Activated CD8-positive, alpha-beta memory T cell treated with anti-CD3 and anti-CD28 coated beads for 36 hours (primary cell): ENCODE data around the gene RETNLB. TPM values are rescaled to one million over a fixed set of nuclear protein-coding genes. Genes with fewer than 3 reads are reported as not detected.

ENCODE experiments used
- CTCF ChIA-PET: fragments of 350-600 bp; sonication (Branson Sonifier 250); formaldehyde crosslinking; loops from one replicate; lab custom pipeline; 2021; ENCODE audit warnings: antibody characterized with exemption; lab: Charles Lee
- POLR2A ChIA-PET: fragments of 350-600 bp; sonication (Branson Sonifier 250); formaldehyde crosslinking; loops from one replicate; lab custom pipeline; 2021; ENCODE audit warnings: antibody characterized with exemption; lab: Charles Lee
- total RNA-seq, 2 experiments: library from RNA; stranded (reverse); gene quantifications; one replicate each; pipeline ENCODE4 v1.2.3, GENCODE V29; 2021

Gene RETNLB
- total RNA-seq, 2 experiments from 2014 or later, result not detected

DNA sequence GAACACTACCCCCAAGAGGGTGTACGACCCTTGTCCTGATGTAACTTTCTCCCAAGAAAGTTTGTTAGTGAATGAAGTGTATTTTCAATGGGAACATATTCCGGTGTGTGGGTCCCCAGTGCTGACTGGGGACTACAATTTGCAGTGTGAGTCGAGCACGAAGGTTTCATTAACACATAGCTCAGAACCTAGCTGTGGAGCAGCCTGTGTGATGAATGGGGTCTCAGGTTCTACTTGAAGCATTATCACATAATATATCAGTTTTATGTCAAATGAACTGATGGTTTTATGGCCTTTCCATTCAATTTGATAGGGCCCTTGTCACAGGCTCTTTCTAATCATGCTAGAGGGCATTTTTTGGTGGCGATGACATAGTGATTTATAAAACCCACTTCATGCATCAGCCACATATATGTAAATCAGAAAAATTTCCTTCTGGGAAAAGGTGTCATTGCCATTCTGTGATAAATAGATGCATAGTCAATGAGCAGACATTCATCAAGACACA is 44.1 kb downstream of the RETNLB start:
- ChIA-PET POLR2A (no interaction called here), CTCF (no interaction called here)

Other genes with a start within 250 kb of the RETNLB start
- under 1 TPM; 0.11 to 0.17 TPM for gene MYH15, start 246.8 kb downstream of the RETNLB start, total RNA-seq
- gene CIP2A, start 168.0 kb downstream of the RETNLB start, total RNA-seq, result 10 to 100 TPM; 50.1 to 50.9 TPM
- 10 to 100 TPM in 1 of 2 experiments, 1 to 10 TPM in 1; 8.7 to 10.4 TPM for gene DZIP3, start 167.7 kb downstream of the RETNLB start, total RNA-seq
- gene TRAT1, start 65.4 kb upstream of the RETNLB start, total RNA-seq, result 10 to 100 TPM; 21.7 to 23.5 TPM
- not detected for gene GUCA1C, start 196.5 kb upstream of the RETNLB start, total RNA-seq